GM23338 (cell line): ENCODE measurements around the gene NTRK1.

Source experiments
- CREB1 ChIP-seq: fragments of 250-450 bp; sonication (Bioruptor Pico); IDR thresholded peaks from 2 replicates; pipeline ENCODE4 v1.5.0; 2020; ENCODE audit warnings: low read depth, mild to moderate bottlenecking, moderate library complexity
- CTCF ChIP-seq, 2 experiments: fragments of 200-600 bp in 1 of 2; sonication (generic) in 1 of 2; conservative IDR thresholded peaks; 2 replicates each; pipeline versions ENCODE4 v1.5.1 to v1.6.1; 2016 to 2017; ENCODE audit warnings: antibody characterized with exemption in 2 of 2, low read depth in 2 of 2, mild to moderate bottlenecking in 2 of 2, moderate library complexity in 1 of 2
- ETS1 ChIP-seq: IDR thresholded peaks from 2 replicates; pipeline ENCODE4 v1.6.1; 2016; ENCODE audit warnings: antibody characterized with exemption
- EZH2 ChIP-seq: fragments of 200-600 bp; sonication (generic); IDR thresholded peaks from one replicate; pipeline ENCODE4 v1.8.0; 2017; ENCODE audit warnings: antibody characterized with exemption, mild to moderate bottlenecking, low read depth; ENCODE audit not compliant: unreplicated experiment
- EZH2phosphoT487 ChIP-seq: fragments of 200-600 bp; sonication (generic); IDR thresholded peaks from one replicate; pipeline ENCODE4 v1.8.1; 2018; ENCODE audit warnings: antibody characterized with exemption; ENCODE audit not compliant: unreplicated experiment
- JUNB ChIP-seq: IDR thresholded peaks from one replicate; pipeline ENCODE4 v1.6.1; 2016; ENCODE audit warnings: antibody characterized with exemption; ENCODE audit not compliant: unreplicated experiment
- NANOG ChIP-seq: IDR thresholded peaks from 2 replicates; pipeline ENCODE4 v1.6.1; 2016; ENCODE audit warnings: antibody characterized with exemption, borderline replicate concordance
- POLR2AphosphoS5 ChIP-seq: IDR thresholded peaks from 2 replicates; pipeline ENCODE4 v1.6.1; 2016; ENCODE audit warnings: antibody characterized with exemption, low read depth
- REST ChIP-seq: IDR thresholded peaks from one replicate; pipeline ENCODE4 v1.6.1; 2018; ENCODE audit warnings: antibody characterized with exemption; ENCODE audit not compliant: unreplicated experiment
- STAT1 ChIP-seq: IDR thresholded peaks from one replicate; pipeline ENCODE4 v1.6.1; 2016; ENCODE audit warnings: antibody characterized with exemption; ENCODE audit not compliant: unreplicated experiment
- ZNF114 ChIP-seq: fragments of 250-450 bp; sonication (Bioruptor Pico); IDR thresholded peaks from 2 replicates; pipeline ENCODE4 v1.5.0; 2020; ENCODE audit warnings: mild to moderate bottlenecking, moderate library complexity
- ZNF331 ChIP-seq: fragments of 250-450 bp; sonication (Bioruptor Pico); IDR thresholded peaks from 2 replicates; pipeline ENCODE4 v1.5.0; 2020; ENCODE audit warnings: low read depth, mild to moderate bottlenecking, moderate library complexity
- ZNF462 ChIP-seq: fragments of 250-450 bp; sonication (Bioruptor Pico); IDR thresholded peaks from 2 replicates; pipeline ENCODE4 v1.5.0; 2020; ENCODE audit warnings: mild to moderate bottlenecking, moderate library complexity

GRCh38 chr1:156836041-156836654 is 24.5 kb upstream of the NTRK1 start:
- no peak for TF ChIP-seq POLR2AphosphoS5
- no peak for TF ChIP-seq CTCF (conservative IDR thresholded peaks at IDR 0.05; ENCODE audit: low read depth in 2 of 2)
- TF ChIP-seq EZH2phosphoT487: no peak
- no peak for TF ChIP-seq JUNB
- no peak for TF ChIP-seq ETS1
- no peak for TF ChIP-seq NANOG
- TF ChIP-seq EZH2: no peak
- TF ChIP-seq ZNF462: no peak
- TF ChIP-seq CREB1: no peak
- no peak for TF ChIP-seq ZNF114 (CRISPR knock-in tag)
- TF ChIP-seq REST: no peak
- no peak for TF ChIP-seq ZNF331 (CRISPR knock-in tag)
- TF ChIP-seq STAT1: no peak
